ENCODE data around the gene IGIP.

- no peak for TF ChIP-seq GATA3 (IDR thresholded peaks at IDR 0.05; ENCODE audit: low read depth, low read length)
- no peak for TF ChIP-seq GATA2 (IDR thresholded peaks at IDR 0.05; ENCODE audit: low read depth, low read length)
Observed at GRCh38 chr5:140178086-140178410, 52.3 kb downstream of the IGIP start.

Measured in SH-SY5Y (cell line).